Activated naive CD8-positive, alpha-beta T cell treated with anti-CD3 and anti-CD28 coated beads, Interleukin-2, amount 50 U/mL, for 24 hours (primary cell): ENCODE results near the gene XRCC4.
"Not testable (repeated sequence)": the region's sequence is repeated elsewhere in the genome, so short reads cannot be mapped to it uniquely, and the experiment has no call there.

ENCODE experiments used
- ATAC-seq: fragments of 150-1000 bp; cut with Tn5 transposase; one replicate; pipeline ENCODE4 v1.10.0; 2021
- DNase-seq: peaks from one replicate; pipeline ENCODE4 v3.0.0; 2021
- H3K27ac Mint-ChIP-seq: one replicate; pipeline ENCODE4 v1.8.0; 2021; ENCODE audit warnings: mild to moderate bottlenecking, mixed read lengths
- H3K27me3 Mint-ChIP-seq: one replicate; pipeline ENCODE4 v1.8.0; 2021; ENCODE audit warnings: mixed read lengths
- H3K36me3 Mint-ChIP-seq: one replicate; pipeline ENCODE4 v1.8.0; 2021; ENCODE audit warnings: low read depth, mixed read lengths
- H3K4me1 Mint-ChIP-seq: one replicate; pipeline ENCODE4 v1.8.0; 2021; ENCODE audit warnings: mixed read lengths
- H3K4me3 Mint-ChIP-seq: one replicate; pipeline ENCODE4 v1.8.0; 2021; ENCODE audit warnings: mild to moderate bottlenecking, moderate library complexity, mixed read lengths
- H3K9me3 Mint-ChIP-seq: one replicate; pipeline ENCODE4 v1.8.0; 2021; ENCODE audit warnings: mixed read lengths

Gene XRCC4

DNA sequence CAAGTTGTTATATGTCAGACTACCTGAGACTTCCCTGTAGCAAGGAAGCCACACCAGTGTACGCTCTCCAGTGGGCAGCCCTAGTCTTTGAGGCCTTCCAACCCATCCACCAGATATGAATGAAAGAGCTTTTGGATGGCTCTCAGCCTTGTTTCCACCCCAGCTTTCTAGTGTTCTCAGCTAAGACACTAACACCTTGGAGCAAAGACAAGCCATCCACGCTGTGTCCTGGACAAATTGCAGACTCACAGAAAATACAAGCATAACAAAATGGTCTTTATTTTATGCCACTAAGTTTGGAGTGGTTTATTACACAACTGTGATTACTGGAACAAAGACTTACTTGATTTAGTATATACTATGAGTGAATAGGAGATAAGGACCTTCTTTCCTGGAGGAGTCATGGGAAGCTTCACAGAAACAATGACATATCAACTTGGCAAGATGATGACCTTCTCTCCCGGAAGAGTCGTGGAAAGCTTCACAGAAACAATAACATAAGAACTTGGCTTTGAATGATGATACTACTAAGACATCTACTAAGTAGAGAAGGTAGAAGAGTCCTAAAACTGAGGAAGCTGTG, 260.2 kb downstream of the XRCC4 start:
- peaks cover 12% of the 10 kb centered on the region for H3K4me1 Mint-ChIP-seq
- no peak for ATAC-seq
- no peak overlapping the region for H3K27ac Mint-ChIP-seq
- DNase-seq: no peak
- H3K4me3 Mint-ChIP-seq: no peak overlapping the region
- H3K27me3 Mint-ChIP-seq: no peaks in the 10 kb centered on the region
- H3K9me3 Mint-ChIP-seq: no peaks in the 10 kb centered on the region
- H3K36me3 Mint-ChIP-seq: no peaks in the 10 kb centered on the region

DNA sequence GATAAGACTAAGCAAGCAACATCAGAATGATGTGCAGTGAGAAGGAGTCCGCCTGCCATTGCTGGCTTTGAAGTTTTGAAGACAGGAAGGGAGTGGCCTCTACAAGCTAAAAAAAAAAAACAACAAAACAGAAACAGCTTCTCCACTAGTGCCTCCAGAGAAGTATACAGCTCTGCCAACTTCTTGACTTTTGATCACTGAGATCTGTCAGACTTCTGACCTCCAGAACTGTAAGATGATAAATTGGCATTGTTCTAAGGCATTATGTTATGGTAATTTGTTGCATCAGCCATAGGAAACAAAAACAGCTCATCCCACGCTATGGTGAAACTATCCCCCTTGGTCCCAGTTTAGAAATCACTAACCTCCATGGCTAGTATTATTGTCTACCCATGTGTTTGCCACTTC, 263.2 kb downstream of the XRCC4 start:
- Mint-ChIP-seq H3K27me3 (no peaks in the 10 kb centered on the region), H3K4me3 (no peak overlapping the region), H3K36me3 (peaks cover 4% of the 10 kb centered on the region), H3K4me1 (peaks cover 12% of the 10 kb centered on the region), H3K9me3 (peaks cover 4% of the 10 kb centered on the region), H3K27ac (peak overlapping the region; percentile 36)
- no peak for DNase-seq
- ATAC-seq: no peak

DNA sequence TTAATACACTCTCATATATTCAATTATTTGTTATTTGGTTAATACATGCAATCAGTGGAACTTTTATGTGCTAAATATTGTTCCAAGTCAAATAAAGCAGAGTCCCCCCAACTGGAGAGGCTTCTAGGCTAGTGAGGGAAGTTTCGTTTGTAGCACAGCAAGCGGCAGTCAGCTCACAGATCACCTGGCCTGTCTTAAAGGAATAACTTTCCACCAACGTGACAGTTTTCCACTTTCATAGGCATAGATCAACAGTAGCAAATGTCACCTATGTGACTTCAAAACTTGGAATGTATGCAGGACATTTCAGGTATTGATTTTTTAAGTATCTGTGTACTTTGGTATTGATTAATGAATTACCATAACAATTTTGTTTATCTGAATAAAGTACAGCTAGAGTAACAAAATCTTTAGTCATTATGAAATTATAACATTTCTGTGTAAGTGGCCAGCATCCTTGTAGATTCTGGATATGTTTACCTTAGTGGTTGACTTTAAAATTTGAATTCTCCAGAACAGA, 264.5 kb downstream of the XRCC4 start:
- Mint-ChIP-seq H3K36me3 (peaks cover 4% of the 10 kb centered on the region), H3K27me3 (no peaks in the 10 kb centered on the region), H3K4me3 (no peak overlapping the region), H3K27ac (no peak overlapping the region), H3K9me3 (peaks cover 8% of the 10 kb centered on the region), H3K4me1 (peaks cover 12% of the 10 kb centered on the region)
- no peak for ATAC-seq
- no peak for DNase-seq

DNA sequence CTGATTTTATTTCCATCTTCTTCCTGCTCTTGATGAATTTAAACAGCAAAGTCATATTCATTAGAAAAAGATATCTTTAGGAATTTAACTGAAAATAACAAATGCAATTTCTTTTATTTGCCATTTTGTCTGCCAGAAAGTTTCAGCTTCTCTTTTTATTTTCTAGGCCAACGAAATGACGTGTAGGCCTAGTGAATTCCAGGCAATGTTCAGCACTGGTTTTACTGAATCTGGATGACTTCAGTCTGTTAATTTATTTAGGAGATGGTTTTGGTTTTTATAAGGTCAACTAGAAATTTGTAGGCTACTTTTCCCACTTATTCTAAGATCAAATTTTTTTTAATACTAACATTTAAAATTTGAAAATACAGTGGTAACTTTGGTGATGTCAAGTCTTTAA, 265.1 kb downstream of the XRCC4 start:
- peaks cover 14% of the 10 kb centered on the region for H3K9me3 Mint-ChIP-seq
- peaks cover 7% of the 10 kb centered on the region for H3K36me3 Mint-ChIP-seq
- ATAC-seq (no peak), DNase-seq (no peak)
- H3K4me1 Mint-ChIP-seq: peaks cover 12% of the 10 kb centered on the region
- no peaks in the 10 kb centered on the region for H3K27me3 Mint-ChIP-seq
- H3K4me3 Mint-ChIP-seq: no peak overlapping the region
- no peak overlapping the region for H3K27ac Mint-ChIP-seq

DNA sequence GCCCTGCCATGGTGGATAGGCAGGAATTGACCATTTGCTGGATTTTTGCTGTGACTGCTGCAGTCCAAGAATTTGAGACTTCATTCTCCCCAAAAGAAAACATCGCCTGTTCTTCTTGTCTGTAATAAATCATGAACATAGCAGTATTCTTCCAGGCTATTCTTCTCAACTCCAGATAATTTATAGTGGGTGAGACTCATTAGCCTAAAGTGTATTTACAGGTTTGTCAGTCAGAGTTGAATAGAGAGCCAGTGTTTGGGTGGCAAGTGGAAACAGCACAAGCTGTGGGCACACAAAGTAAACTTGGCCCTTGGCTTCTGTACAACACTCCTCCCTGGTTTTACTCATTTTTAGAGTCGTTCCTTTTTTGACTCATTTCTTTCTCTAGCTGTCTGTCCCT, 266.0 kb downstream of the XRCC4 start:
- Mint-ChIP-seq H3K27ac (no peak overlapping the region), H3K4me1 (peaks cover 12% of the 10 kb centered on the region), H3K4me3 (no peak overlapping the region), H3K36me3 (peaks cover 12% of the 10 kb centered on the region), H3K27me3 (no peaks in the 10 kb centered on the region), H3K9me3 (peaks cover 21% of the 10 kb centered on the region)
- ATAC-seq (no peak), DNase-seq (no peak)

DNA sequence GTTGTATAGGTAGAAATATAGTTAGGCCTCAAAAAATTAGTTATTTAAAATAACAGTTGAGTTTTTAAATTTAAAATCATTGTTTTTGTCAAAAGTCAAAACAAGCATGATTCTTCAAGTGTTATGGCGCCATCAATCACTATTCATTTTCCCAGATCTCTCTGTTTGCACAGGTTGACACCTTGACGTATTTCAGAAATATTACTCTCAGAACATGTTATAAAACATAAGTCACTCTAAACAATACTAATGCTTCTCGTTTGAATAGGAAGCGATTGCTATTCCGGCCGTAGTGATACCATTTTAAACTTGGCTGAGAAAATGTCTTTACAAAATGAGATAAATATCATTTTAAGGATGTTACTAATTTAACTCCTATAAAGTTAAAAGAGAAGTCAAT, 268.1 kb downstream of the XRCC4 start:
- Mint-ChIP-seq H3K27me3 (no peaks in the 10 kb centered on the region), H3K4me1 (peaks cover 5% of the 10 kb centered on the region), H3K27ac (no peak overlapping the region), H3K9me3 (peaks cover 34% of the 10 kb centered on the region), H3K4me3 (no peak overlapping the region), H3K36me3 (peaks cover 25% of the 10 kb centered on the region)
- ATAC-seq: no peak
- DNase-seq: no peak

DNA sequence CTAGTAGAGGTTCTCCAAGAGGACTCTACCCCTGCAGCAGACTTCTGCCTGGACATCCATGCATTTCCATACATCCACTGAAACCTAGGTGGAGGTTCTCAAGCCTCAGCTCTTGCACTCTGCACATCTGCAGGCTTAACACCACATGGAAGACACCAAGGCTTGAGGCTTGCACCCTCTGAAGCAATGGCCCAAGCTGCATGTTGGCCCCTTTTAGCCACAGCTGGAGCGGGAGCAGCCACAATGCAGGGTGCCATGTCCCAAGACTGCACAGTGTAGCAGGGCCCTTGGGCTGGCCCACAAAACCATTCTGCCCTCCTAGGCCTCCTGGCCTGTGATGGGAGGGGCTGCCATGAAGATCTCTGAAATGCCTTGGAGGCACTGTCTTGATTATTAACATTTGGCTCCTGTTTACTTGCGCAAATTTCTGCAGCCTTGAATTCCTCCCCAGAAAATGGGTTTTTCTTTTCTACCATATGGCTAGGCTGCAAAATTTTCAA, 271.0 kb downstream of the XRCC4 start:
- no peaks in the 10 kb centered on the region for H3K27me3 Mint-ChIP-seq
- H3K27ac Mint-ChIP-seq: no peak overlapping the region
- no peaks in the 10 kb centered on the region for H3K4me1 Mint-ChIP-seq
- peaks cover 26% of the 10 kb centered on the region for H3K36me3 Mint-ChIP-seq
- peaks cover 34% of the 10 kb centered on the region for H3K9me3 Mint-ChIP-seq
- ATAC-seq (no peak), DNase-seq (no peak)
- no peak overlapping the region for H3K4me3 Mint-ChIP-seq

DNA sequence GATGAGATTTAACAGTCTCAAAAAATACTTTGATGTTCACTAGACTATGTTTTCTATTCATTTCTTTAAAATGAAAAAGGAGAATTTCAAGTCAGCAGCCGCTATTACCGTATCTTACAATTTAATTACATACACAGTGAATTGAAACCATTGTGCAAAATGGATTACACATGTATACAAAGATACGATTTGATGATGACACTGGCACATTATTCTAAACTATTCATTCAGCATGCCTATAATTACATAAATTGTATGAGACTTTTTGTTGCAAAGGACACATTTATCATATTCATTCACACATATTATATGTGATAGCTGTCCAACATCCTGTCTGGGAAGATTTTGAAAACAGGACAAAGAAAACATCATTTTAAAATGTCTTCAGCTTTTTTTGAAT, 275.9 kb downstream of the XRCC4 start:
- Mint-ChIP-seq H3K4me1 (no peaks in the 10 kb centered on the region), H3K27me3 (no peaks in the 10 kb centered on the region), H3K36me3 (peaks cover 21% of the 10 kb centered on the region), H3K27ac (no peak overlapping the region), H3K9me3 (peaks cover 13% of the 10 kb centered on the region), H3K4me3 (no peak overlapping the region)
- ATAC-seq: no peak
- no peak for DNase-seq

DNA sequence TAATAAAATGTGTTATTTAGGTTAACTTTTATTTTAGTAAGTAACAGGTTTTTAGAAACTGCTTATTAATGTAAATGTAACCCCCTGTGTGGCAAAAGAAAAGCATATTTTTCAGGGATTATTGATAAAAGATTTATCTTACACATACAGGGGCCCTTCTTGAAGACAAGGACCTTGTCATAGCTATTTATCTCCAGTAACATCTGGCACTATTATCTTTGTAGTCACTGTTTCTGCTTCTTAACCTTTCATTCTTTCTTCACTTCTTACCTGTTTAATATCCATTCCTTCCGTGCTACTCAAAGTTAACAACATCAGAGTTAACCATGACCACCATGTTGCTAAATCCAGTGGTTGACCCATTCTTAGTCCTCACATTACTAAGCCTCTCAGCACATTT, 276.4 kb downstream of the XRCC4 start:
- H3K36me3 Mint-ChIP-seq: peaks cover 18% of the 10 kb centered on the region
- H3K4me3 Mint-ChIP-seq: no peak overlapping the region
- peaks cover 8% of the 10 kb centered on the region for H3K9me3 Mint-ChIP-seq
- no peak overlapping the region for H3K27ac Mint-ChIP-seq
- ATAC-seq (no peak), DNase-seq (no peak)
- no peaks in the 10 kb centered on the region for H3K27me3 Mint-ChIP-seq
- H3K4me1 Mint-ChIP-seq: no peaks in the 10 kb centered on the region

DNA sequence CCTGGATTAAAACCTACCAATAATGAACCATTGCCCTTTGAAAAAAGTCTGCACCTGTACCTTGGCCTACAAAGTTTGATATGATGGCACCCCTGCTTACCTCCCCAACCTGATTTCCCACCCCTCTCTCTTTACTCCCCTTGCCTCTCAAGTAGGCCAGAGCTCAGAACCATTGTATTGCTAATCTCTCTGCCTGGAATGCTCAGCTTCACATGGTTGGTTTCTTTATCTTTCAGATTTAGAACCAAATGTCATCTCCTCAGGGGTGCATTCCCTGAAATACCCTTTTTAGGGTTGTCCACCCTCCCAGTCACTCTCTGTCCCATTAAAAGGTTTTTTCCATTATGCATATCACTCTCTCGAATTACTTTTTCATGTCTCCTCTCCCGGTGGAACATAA, 277.6 kb downstream of the XRCC4 start:
- H3K27me3 Mint-ChIP-seq: no peaks in the 10 kb centered on the region
- DNase-seq: no peak
- peaks cover 12% of the 10 kb centered on the region for H3K36me3 Mint-ChIP-seq
- no peak overlapping the region for H3K27ac Mint-ChIP-seq
- ATAC-seq: no peak
- no peaks in the 10 kb centered on the region for H3K4me1 Mint-ChIP-seq
- H3K9me3 Mint-ChIP-seq: no peaks in the 10 kb centered on the region
- no peak overlapping the region for H3K4me3 Mint-ChIP-seq

DNA sequence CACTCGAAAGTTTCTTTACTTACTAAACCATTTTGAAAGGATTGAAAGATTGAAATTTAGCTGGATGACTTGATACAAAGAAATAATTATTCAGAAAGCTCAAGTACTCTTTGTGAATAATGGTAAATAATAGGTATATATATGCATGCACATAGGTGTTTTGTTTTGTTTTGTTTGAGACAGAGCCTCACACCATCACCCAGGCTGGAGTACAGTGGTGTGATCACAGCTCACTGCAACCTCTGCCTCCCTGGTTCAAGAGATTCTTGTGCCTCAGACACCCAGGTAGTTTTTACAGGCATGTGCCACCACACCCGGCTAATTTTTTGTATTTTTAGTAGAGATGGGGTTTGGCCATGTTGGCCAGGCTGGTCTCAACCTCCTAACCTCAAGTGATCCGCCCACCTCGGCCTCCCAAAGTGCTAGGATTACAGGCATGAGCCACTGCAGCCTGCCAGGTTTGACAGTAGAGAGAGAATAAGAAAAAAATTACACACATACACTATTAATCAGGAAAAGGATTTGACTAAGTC, 278.2 kb downstream of the XRCC4 start:
- H3K4me3 Mint-ChIP-seq, H3K27ac Mint-ChIP-seq, H3K4me1 Mint-ChIP-seq, H3K27me3 Mint-ChIP-seq, DNase-seq, H3K36me3 Mint-ChIP-seq, ATAC-seq, H3K9me3 Mint-ChIP-seq: not testable (repeated sequence)

DNA sequence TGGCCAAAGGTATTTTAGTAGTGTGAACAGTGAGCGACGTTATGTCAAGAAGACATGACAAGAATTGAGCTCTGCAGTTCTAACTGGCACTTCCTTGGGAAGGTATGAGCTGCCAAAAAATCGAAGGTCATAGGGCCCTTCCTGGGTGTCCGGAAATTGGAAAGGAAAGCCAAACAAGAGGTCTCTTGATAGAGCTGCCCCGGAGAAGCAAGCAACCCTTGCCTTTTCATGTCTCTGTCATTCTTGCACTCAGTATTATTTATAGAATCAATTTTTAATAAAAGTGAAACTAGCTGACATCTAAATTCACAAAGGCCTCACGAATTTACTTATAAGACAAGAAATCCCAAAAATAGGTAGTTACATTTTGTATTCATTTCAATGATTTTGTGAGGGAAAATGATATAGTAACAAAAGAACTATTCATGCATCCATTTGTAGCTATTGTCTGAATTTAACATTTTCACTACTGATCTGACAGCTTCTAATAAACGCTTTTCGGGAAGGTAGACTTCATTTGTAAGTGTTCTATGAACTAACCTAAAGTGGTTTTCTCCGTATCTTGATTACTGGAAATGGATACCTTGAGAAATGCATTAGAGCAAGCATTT, 280.4 kb downstream of the XRCC4 start:
- no peak for DNase-seq
- ATAC-seq: no peak
- Mint-ChIP-seq H3K9me3 (no peaks in the 10 kb centered on the region), H3K4me3 (no peak overlapping the region), H3K27me3 (no peaks in the 10 kb centered on the region), H3K4me1 (no peaks in the 10 kb centered on the region), H3K36me3 (peaks cover 7% of the 10 kb centered on the region), H3K27ac (no peak overlapping the region)

DNA sequence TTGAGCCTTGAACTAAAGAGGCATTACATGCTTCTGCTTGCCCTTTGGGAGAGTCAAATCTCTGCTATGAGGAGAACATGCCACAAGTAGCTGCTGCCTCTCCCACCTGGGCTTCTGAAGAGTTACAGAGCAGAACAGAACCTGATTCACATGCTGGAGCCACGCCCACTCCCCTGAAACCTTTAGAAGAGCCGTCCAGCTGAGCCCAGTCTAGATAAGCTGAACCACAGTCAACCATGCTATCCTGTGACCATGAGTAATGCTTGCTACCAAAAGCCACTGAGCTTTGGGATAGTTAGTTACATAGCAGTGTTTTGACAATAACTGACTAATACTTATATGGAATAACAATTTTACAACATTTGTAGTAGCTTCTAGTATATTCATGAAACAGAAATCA, 283.2 kb downstream of the XRCC4 start:
- Mint-ChIP-seq H3K36me3 (no peaks in the 10 kb centered on the region), H3K27ac (no peak overlapping the region), H3K4me1 (no peaks in the 10 kb centered on the region), H3K27me3 (no peaks in the 10 kb centered on the region), H3K9me3 (no peaks in the 10 kb centered on the region), H3K4me3 (no peak overlapping the region)
- DNase-seq (no peak), ATAC-seq (no peak)

DNA sequence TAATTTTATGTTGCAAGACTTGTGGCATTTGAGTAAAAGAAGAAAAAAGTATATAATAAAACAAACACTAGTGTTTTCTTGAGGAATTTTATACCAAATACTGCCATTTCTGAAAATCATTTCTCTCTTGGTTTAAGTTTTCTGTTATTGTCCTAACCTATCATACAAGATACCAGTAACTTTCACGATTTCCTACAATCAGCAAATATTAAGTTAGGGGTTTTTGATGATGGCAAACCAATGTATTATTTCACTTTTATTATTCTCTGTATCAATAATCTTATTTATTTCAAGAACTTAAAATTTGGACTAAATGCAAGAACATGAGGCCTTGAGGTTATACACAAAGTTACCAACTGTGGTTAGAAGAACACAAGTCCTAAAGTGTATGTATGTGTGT, 285.2 kb downstream of the XRCC4 start:
- H3K27me3 Mint-ChIP-seq: peaks cover 2% of the 10 kb centered on the region
- no peak overlapping the region for H3K4me3 Mint-ChIP-seq
- H3K27ac Mint-ChIP-seq: no peak overlapping the region
- DNase-seq (no peak), ATAC-seq (no peak)
- H3K4me1 Mint-ChIP-seq: no peaks in the 10 kb centered on the region
- H3K9me3 Mint-ChIP-seq: no peaks in the 10 kb centered on the region
- no peaks in the 10 kb centered on the region for H3K36me3 Mint-ChIP-seq

DNA sequence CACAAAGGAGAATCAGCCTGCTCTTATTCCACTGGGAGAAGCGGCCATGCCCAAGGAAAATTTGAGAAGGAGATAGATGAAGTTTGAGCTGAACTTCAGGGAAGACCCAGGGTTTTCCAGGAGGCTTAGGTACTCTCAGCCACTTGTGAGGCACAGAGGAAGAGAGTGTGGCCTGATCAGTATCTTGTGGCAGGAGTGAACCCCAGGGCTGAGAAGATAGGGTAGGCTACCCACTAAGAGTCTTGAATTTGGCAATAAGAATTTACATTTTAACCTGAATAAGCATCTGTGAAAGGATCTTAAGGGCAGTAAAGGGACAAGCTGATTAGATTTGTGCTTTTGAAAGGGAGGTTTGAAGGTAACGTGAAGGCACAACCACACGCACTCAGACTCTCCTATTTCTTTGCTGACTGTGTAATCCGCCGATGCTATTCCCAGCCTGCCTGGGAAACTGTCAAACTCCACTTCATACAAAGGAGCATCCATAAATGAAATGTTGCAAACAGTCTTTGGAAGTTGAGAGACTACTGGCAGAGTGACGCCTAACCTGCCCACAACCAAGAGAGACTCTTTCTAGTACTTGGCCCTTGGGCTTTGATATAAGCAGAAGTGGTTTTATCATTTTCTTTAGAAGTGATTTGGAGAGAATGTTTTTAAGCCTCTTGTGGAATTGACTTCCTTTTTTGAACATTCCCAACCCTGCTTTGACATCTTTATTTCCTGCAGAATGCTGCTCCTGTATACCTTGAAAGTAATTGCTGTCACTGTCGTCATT, 286.0 kb downstream of the XRCC4 start:
- H3K36me3 Mint-ChIP-seq: no peaks in the 10 kb centered on the region
- H3K27ac Mint-ChIP-seq: no peak overlapping the region
- no peaks in the 10 kb centered on the region for H3K4me1 Mint-ChIP-seq
- no peaks in the 10 kb centered on the region for H3K9me3 Mint-ChIP-seq
- DNase-seq (no peak), ATAC-seq (no peak)
- H3K27me3 Mint-ChIP-seq: peaks cover 2% of the 10 kb centered on the region
- no peak overlapping the region for H3K4me3 Mint-ChIP-seq
